ENCODE results near the gene AKT3. TPM values are rescaled to one million over a fixed set of nuclear protein-coding genes. Genes with fewer than 3 reads are reported as not detected.

AKT3 gene
- total and polyA plus RNA-seq, 11 donors, result 3.2 to 27.9 (median 16.6) TPM

DNA sequence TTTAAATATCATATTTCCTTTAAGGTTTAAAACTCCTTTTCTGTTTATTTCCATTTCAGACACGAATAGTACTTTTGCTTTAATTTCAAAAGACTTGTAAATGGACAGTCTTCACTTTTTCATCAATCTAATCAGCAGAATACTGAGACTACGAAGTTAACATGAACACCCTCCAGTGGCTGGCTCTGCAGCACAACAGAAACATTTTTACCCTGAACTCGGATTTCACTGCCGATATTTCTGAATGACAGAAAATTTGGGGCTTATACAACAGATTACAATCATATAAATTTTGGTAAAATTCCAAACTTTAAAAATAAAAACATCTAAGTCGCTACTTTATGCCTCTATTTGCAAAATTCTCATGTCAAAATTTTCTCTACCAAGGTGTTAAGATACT is 86.2 kb downstream of the AKT3 start:
- no peak for DNase-seq
- intact Hi-C loops (cut with DNase I), result no loop called here

DNA sequence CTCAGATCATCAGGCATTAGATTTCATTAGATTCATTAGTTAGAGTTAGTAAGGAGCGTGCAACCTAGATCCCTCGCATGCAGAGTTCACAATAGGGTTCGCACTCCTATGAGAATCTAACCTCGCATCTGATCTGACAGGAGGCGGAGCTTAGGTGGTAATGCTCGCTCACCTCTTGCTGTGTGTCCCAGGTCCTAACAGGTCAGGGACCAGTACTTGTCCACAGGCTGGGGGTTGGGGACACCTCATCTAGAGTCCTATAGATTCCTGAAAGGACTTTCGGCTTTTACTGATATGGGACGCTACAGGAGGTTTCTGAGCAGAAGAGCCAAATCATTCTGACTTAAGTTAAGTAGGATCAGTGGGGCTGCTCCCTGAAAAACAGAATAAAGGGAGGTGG is 91.4 kb downstream of the AKT3 start:
- no peak for ATAC-seq
- no peaks in the 10 kb centered on the region for H3K36me3 ChIP-seq
- H3K4me3 ChIP-seq, result no peak overlapping the region
- H3K4me1 ChIP-seq, result peaks cover 0 to 4% (median 0%) of the 10 kb centered on the region in 12 donors
- DNase-seq, result no peak
- TF ChIP-seq, protein P1, sequence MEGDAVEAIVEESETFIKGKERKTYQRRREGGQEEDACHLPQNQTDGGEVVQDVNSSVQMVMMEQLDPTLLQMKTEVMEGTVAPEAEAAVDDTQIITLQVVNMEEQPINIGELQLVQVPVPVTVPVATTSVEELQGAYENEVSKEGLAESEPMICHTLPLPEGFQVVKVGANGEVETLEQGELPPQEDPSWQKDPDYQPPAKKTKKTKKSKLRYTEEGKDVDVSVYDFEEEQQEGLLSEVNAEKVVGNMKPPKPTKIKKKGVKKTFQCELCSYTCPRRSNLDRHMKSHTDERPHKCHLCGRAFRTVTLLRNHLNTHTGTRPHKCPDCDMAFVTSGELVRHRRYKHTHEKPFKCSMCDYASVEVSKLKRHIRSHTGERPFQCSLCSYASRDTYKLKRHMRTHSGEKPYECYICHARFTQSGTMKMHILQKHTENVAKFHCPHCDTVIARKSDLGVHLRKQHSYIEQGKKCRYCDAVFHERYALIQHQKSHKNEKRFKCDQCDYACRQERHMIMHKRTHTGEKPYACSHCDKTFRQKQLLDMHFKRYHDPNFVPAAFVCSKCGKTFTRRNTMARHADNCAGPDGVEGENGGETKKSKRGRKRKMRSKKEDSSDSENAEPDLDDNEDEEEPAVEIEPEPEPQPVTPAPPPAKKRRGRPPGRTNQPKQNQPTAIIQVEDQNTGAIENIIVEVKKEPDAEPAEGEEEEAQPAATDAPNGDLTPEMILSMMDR (IDR thresholded peaks at IDR 0.05), result no peak
- TF ChIP-seq POLR2A (IDR thresholded peaks at IDR 0.05), result no peak
- 90 to 97% (median 92%) methylated on average over 8 of the region's 8 CpGs for WGBS, 4 donors
- no peak overlapping the region for H3K27ac ChIP-seq
- intact Hi-C loops (cut with DNase I), result loop anchor here in 1 of 10 donors (10.0 kb wide), 1 partner anchor 86 kb away; no protein-coding TSS in a partner anchor
- no peaks in the 10 kb centered on the region for H3K9me3 ChIP-seq
- no peaks in the 10 kb centered on the region for H3K27me3 ChIP-seq

More for the DNA sequence above, 86.2 kb downstream of the AKT3 start:
- H3K27ac ChIP-seq, result no peak overlapping the region
- no peaks in the 10 kb centered on the region for H3K36me3 ChIP-seq
- no peak for ATAC-seq
- WGBS, 4 donors, result 69 to 77% (median 73%) methylated on average over 5 of the region's 5 CpGs
- H3K9me3 ChIP-seq, result no peaks in the 10 kb centered on the region
- H3K4me1 ChIP-seq, result peaks cover 0 to 17% (median 0%) of the 10 kb centered on the region in 12 donors
- no peak overlapping the region for H3K4me3 ChIP-seq
- no peaks in the 10 kb centered on the region for H3K27me3 ChIP-seq
- TF ChIP-seq, protein P1 (IDR thresholded peaks at IDR 0.05), result no peak

DNA sequence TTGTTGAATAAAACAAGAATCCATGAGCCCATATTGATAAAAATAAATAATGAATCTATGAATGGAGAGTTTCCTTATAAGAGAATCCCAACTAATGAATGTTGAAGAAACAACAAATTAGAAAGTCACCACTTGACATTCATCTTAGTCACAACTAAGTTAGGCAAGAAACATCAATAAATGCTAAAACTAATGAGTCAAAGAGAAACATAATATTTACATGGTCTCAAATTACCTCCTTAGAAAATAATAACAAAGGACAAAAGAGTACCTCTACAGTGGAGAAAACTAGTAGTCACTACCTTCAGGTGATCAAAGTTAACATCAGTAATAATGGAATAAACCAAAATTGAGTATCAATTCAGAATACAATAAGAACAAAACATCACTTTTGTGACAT is 93.5 kb downstream of the AKT3 start:
- peaks cover 0 to 7% (median 0%) of the 10 kb centered on the region in 12 donors for H3K4me1 ChIP-seq
- no peak for DNase-seq
- H3K36me3 ChIP-seq, result no peaks in the 10 kb centered on the region
- H3K9me3 ChIP-seq, result no peaks in the 10 kb centered on the region
- intact Hi-C loops (cut with DNase I), result loop anchor here in 1 of 10 donors (10.0 kb wide), 1 partner anchor 88 kb away; no protein-coding TSS in a partner anchor
- no peak for ATAC-seq
- no peak overlapping the region for H3K4me3 ChIP-seq
- no peaks in the 10 kb centered on the region for H3K27me3 ChIP-seq
- no peak overlapping the region for H3K27ac ChIP-seq
- no peak for TF ChIP-seq POLR2A (IDR thresholded peaks at IDR 0.05)
- TF ChIP-seq, protein P1 (IDR thresholded peaks at IDR 0.05), result no peak

DNA sequence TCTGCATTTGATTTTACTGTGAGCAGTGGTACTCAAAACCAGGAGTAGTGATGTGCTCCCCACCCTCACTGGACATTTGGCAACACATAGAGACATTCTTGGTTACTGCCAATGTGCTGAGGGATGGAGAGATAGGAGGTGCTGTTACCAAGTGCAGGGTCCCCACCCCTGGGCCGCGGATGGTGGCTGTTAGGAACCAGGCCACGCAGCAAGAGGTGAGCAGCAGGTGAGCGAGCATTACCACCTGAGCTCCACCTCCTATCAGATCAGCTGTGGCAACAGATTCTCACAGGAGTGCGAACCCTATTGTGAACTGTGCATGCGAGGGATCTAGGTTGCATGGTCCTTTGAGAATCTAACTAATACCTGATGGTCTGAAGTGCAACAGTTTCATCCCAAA is 95.7 kb downstream of the AKT3 start:
- intact Hi-C loops (cut with DNase I), result loop anchor here in 3 of 10 donors (5.0 to 10.0 kb wide), 2 partner anchors 90 to 518 kb away; no protein-coding TSS in a partner anchor
- WGBS, 4 donors, result 91 to 97% (median 93%) methylated on average over 6 of the region's 6 CpGs
- Histone ChIP-seq H3K4me1 (peaks cover 0 to 12% (median 0%) of the 10 kb centered on the region in 12 donors), H3K27me3 (no peaks in the 10 kb centered on the region), H3K27ac (no peak overlapping the region), H3K36me3 (no peaks in the 10 kb centered on the region), H3K9me3 (no peaks in the 10 kb centered on the region), H3K4me3 (no peak overlapping the region)
- DNase-seq, result no peak
- ATAC-seq, result no peak
- TF ChIP-seq, protein P1 (IDR thresholded peaks at IDR 0.05), result no peak
- no peak for TF ChIP-seq POLR2A (IDR thresholded peaks at IDR 0.05)

All from heart left ventricle (tissue), 16 donors.